K562 (cell line): ENCODE data around the gene RGL2. TPM values are rescaled to one million over a fixed set of nuclear protein-coding genes. Genes with fewer than 3 reads are reported as not detected.

Experiments
- CBFB ChIP-seq: sonication (generic); formaldehyde crosslinking; IDR thresholded peaks from 2 replicates; pipeline ENCODE4 v1.4.0; 2020; ENCODE audit warnings: mild to moderate bottlenecking, missing genetic modification reagents
- CEBPG ChIP-seq, 3 experiments: fragments of 200-800 bp in 1 of 3; sonication (Bioruptor generic) in 1 of 3; sonication (generic) in 1 of 3; formaldehyde crosslinking in 1 of 3; IDR thresholded peaks in 2 of 3; conservative IDR thresholded peaks in 1 of 3; 2 replicates each; pipeline versions ENCODE4 v1.6.1 to v1.8.0; 2016 to 2022; ENCODE audit warnings: missing compliant biosample characterization in 2 of 3, missing genetic modification characterization in 2 of 3, mild to moderate bottlenecking in 1 of 3, missing genetic modification reagents in 1 of 3
- GTF2B ChIP-seq: IDR thresholded peaks from 2 replicates; pipeline ENCODE4 v1.6.1; 2011; ENCODE audit not compliant: insufficient read length; ENCODE audit errors: extremely low read depth
- HES1 ChIP-seq: fragments of 450-650 bp; IDR thresholded peaks from 2 replicates; pipeline ENCODE4 v1.6.1; 2016; ENCODE audit warnings: low read depth, mild to moderate bottlenecking, moderate library complexity
- KDM4B ChIP-seq, 2 experiments: fragments of 450-650 bp in 1 of 2; sonication (generic) in 1 of 2; IDR thresholded peaks; 2 replicates each; pipeline ENCODE4 v1.6.1; 2016 to 2017; ENCODE audit warnings: borderline replicate concordance in 2 of 2, antibody characterized with exemption in 1 of 2, low read depth in 1 of 2, mild to moderate bottlenecking in 1 of 2
- RBM22 ChIP-seq: fragments of 200-400 bp; formaldehyde crosslinking; IDR thresholded peaks from 2 replicates; pipeline ENCODE4 v1.6.1; 2018; ENCODE audit warnings: low read length, low read depth; ENCODE audit not compliant: poor library complexity, severe bottlenecking
- RREB1 ChIP-seq: fragments of 250-450 bp; sonication (Bioruptor Pico); IDR thresholded peaks from 2 replicates; pipeline ENCODE4 v1.4.0; 2020
- SETDB1 ChIP-seq: IDR thresholded peaks from one replicate; pipeline ENCODE4 v1.6.1; 2012; ENCODE audit warnings: low read length, control low read depth, inconsistent platforms
- SNRNP70 ChIP-seq: fragments of 200-400 bp; formaldehyde crosslinking; optimal IDR thresholded peaks from 2 replicates; pipeline ENCODE3; 2017; ENCODE audit warnings: low read depth, low read length
- TAF7 ChIP-seq: fragments of 450-650 bp; IDR thresholded peaks from 2 replicates; pipeline ENCODE4 v1.6.1; 2016; ENCODE audit warnings: missing genetic modification characterization, missing compliant biosample characterization
- THRA ChIP-seq: fragments of 450-650 bp; IDR thresholded peaks from 2 replicates; pipeline ENCODE4 v1.6.1; 2017; ENCODE audit warnings: mild to moderate bottlenecking, moderate library complexity
- TRIM24 ChIP-seq, 2 experiments: fragments of 450-650 bp; IDR thresholded peaks; 2 replicates each; pipeline ENCODE4 v1.6.1; 2016
- U2AF1 ChIP-seq: fragments of 200-400 bp; formaldehyde crosslinking; optimal IDR thresholded peaks from 2 replicates; pipeline ENCODE3; 2017; ENCODE audit warnings: mild to moderate bottlenecking, low read depth, low read length, moderate library complexity
- ZSCAN32 ChIP-seq: fragments of 450-650 bp; formaldehyde crosslinking; IDR thresholded peaks from 2 replicates; pipeline ENCODE4 v1.4.0; 2020; ENCODE audit warnings: mild to moderate bottlenecking, moderate library complexity
- polyA plus RNA-seq, 8 experiments: library from polyadenylated mRNA; depleted of rRNA in 4 of 8; stranded (reverse) in 5 of 8; unstranded in 3 of 8; fragments of >200 nt; fragmentation: Nextera tagmentation in 2 of 8; fragmentation: Illumina TruSeq in 1 of 8; extraction: Ambion mirVana in 2 of 8; extraction: Trizol in 1 of 8; gene quantifications; 2 replicates each; pipeline versions ENCODE4 v1.2.1 to v1.2.3, GENCODE V29; 2011 to 2014; ENCODE audit warnings: inconsistent platforms in 1 of 8, missing spikeins in 1 of 8
- total RNA-seq, 7 experiments: library from RNA; depleted of rRNA in 6 of 7; stranded (reverse); fragments of >200 nt in 6 of 7; fragmentation: Illumina TruSeq in 2 of 7; extraction: Trizol in 2 of 7; gene quantifications; 2 replicates each; pipeline versions ENCODE4 v1.2.1 to v1.2.3, GENCODE V29; 2011 to 2021; ENCODE audit warnings: low replicate concordance in 1 of 7
- TF ChIP-seq, protein P1 (sequence below): fragments of 250-450 bp; sonication (Bioruptor Pico); IDR thresholded peaks from 2 replicates; pipeline ENCODE4 v1.4.0; 2020; ENCODE audit warnings: mild to moderate bottlenecking, moderate library complexity

RGL2 gene
- total and polyA plus RNA-seq, 9 of the 15 experiments (the other 6 are each of a cell fraction or from before 2014, with no cell fraction given): 1.8 to 57.1 (median 19.5) TPM

- TF ChIP-seq ZSCAN32 (0 out of 2 replicates have a peak, but pooled peaks have one; percentile 64), RREB1 (0 out of 2 replicates have a peak, but pooled peaks have one; percentile 58), TRIM24 (IDR thresholded peaks at IDR 0.05) (0 out of 4 replicates have a peak, but pooled peaks of 1 of the 2 experiments have one; percentile 38), HES1 (no peak; the same call in 1 of the 2 replicates), GTF2B (no peak), KDM4B (IDR thresholded peaks at IDR 0.05; ENCODE audit: borderline replicate concordance in 2 of 2, low read depth in 1 of 2) (no peak), CEBPG (CRISPR knock-in tag; IDR thresholded peaks at IDR 0.05) (peak; percentile 27; the same call in 1 of the 2 replicates), CEBPG (tag; conservative IDR thresholded peaks at IDR 0.05 in 1 of 2, IDR thresholded peaks at IDR 0.05 in 1 of 2) (no peak), CBFB (no peak), U2AF1 (no peak), THRA (peak; percentile 100), SNRNP70 (no peak), RBM22 (peak; percentile 48), TAF7 (tag) (peak; percentile 75), SETDB1 (no peak)
- TF ChIP-seq, protein P1, sequence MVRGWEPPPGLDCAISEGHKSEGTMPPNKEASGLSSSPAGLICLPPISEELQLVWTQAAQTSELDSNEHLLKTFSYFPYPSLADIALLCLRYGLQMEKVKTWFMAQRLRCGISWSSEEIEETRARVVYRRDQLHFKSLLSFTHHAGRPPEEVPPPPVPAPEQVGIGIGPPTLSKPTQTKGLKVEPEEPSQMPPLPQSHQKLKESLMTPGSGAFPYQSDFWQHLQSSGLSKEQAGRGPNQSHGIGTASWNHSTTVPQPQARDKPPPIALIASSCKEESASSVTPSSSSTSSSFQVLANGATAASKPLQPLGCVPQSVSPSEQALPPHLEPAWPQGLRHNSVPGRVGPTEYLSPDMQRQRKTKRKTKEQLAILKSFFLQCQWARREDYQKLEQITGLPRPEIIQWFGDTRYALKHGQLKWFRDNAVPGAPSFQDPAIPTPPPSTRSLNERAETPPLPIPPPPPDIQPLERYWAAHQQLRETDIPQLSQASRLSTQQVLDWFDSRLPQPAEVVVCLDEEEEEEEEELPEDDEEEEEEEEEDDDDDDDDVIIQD: 0 out of 2 replicates have a peak, but pooled peaks have one; percentile 5
Observed at GRCh38 chr6:33248932-33249731, 49.6 kb downstream of the RGL2 start (continued).
